Mesothelial cell of epicardium (in vitro differentiated cells): ENCODE data around the gene GLIPR1L2. TPM values are rescaled to one million over a fixed set of nuclear protein-coding genes. Genes with fewer than 3 reads are reported as not detected.

Experiments used
- DNase-seq, 2 experiments: peaks; one replicate each; pipeline ENCODE4 v3.0.0; 2021; ENCODE audit warnings: low spot score in 2 of 2; ENCODE audit not compliant: unreplicated experiment in 2 of 2
- H3K27ac Mint-ChIP-seq: 2 replicates; pipeline ENCODE4 v1.8.0; 2021; ENCODE audit warnings: mixed read lengths
- H3K27me3 Mint-ChIP-seq: 2 replicates; pipeline ENCODE4 v1.8.0; 2021; ENCODE audit warnings: low read depth, mixed read lengths
- H3K36me3 Mint-ChIP-seq: 2 replicates; pipeline ENCODE4 v1.8.0; 2021; ENCODE audit warnings: mixed read lengths
- H3K4me1 Mint-ChIP-seq: 2 replicates; pipeline ENCODE4 v1.8.0; 2021; ENCODE audit warnings: mixed read lengths
- H3K4me3 Mint-ChIP-seq: 2 replicates; pipeline ENCODE4 v1.8.0; 2021; ENCODE audit warnings: mild to moderate bottlenecking, moderate library complexity, mixed read lengths
- H3K9me3 Mint-ChIP-seq: 2 replicates; pipeline ENCODE4 v1.8.0; 2021; ENCODE audit warnings: mixed read lengths
- CTCF ChIP-seq: fragments of 200-600 bp; sonication (generic); IDR thresholded peaks from one replicate; pipeline ENCODE4 v1.5.0; 2021; ENCODE audit warnings: antibody characterized with exemption; ENCODE audit not compliant: unreplicated experiment
- total RNA-seq: library from RNA; stranded (reverse); gene quantifications from 3 replicates; pipeline ENCODE4 v1.2.1, GENCODE V29; 2021

Gene GLIPR1L2
- total RNA-seq, 1 donor from 2014 or later, result 0.89 TPM

- Mint-ChIP-seq H3K27ac (peak overlapping the region; percentile 97), H3K4me3 (peak overlapping the region; percentile 70), H3K4me1 (peaks cover 32% of the 10 kb centered on the region)
These were observed 89.1 kb downstream of the GLIPR1L2 start for GRCh38 chr12:75479963-75480461.

GRCh38 chr12:75480469-75480949 is 89.6 kb downstream of the GLIPR1L2 start, which contains the start of gene GLIPR1:
Gene GLIPR1, plus strand, starts transcription at chr12:75480755. Its CDS starts 126 bp downstream, at chr12:75480881.
- H3K36me3 Mint-ChIP-seq, result no peaks in the 10 kb centered on the region
- H3K9me3 Mint-ChIP-seq, result no peaks in the 10 kb centered on the region
- TF ChIP-seq CTCF, result no peak
- H3K27ac Mint-ChIP-seq, result peak within 1 kb of the TSS; percentile 97
- H3K4me1 Mint-ChIP-seq, result peaks cover 32% of the 10 kb centered on the region
- peak within 1 kb of the TSS; percentile 70 for H3K4me3 Mint-ChIP-seq
- H3K27me3 Mint-ChIP-seq, result no peaks in the 10 kb centered on the region
- peak in 1 of 2 experiments; percentile 40 for DNase-seq

More at GRCh38 chr12:75479963-75480461, 89.1 kb downstream of the GLIPR1L2 start:
- H3K27me3 Mint-ChIP-seq, result no peaks in the 10 kb centered on the region
- no peaks in the 10 kb centered on the region for H3K9me3 Mint-ChIP-seq
- H3K36me3 Mint-ChIP-seq, result no peaks in the 10 kb centered on the region
- DNase-seq, result no peak
- no peak for TF ChIP-seq CTCF

GRCh38 chr12:75481013-75481705 is 90.3 kb downstream of the GLIPR1L2 start:
- Mint-ChIP-seq H3K4me1 (peaks cover 32% of the 10 kb centered on the region), H3K27ac (peak overlapping the region; percentile 97), H3K4me3 (peak overlapping the region; percentile 70), H3K9me3 (no peaks in the 10 kb centered on the region), H3K36me3 (no peaks in the 10 kb centered on the region), H3K27me3 (no peaks in the 10 kb centered on the region)
- TF ChIP-seq CTCF, result no peak
- no peak for DNase-seq

- peak overlapping the region; percentile 72 for H3K27ac Mint-ChIP-seq
- H3K36me3 Mint-ChIP-seq, result no peaks in the 10 kb centered on the region
- peaks cover 32% of the 10 kb centered on the region for H3K4me1 Mint-ChIP-seq
- H3K4me3 Mint-ChIP-seq, result peak overlapping the region; percentile 70
- no peak for DNase-seq
- H3K9me3 Mint-ChIP-seq, result no peaks in the 10 kb centered on the region
- TF ChIP-seq CTCF, result no peak
- no peaks in the 10 kb centered on the region for H3K27me3 Mint-ChIP-seq
These were observed 90.9 kb downstream of the GLIPR1L2 start for GRCh38 chr12:75481774-75482173.

Other genes starting within 250 kb of the GLIPR1L2 start
- 0.97 to 1.6 TPM (median 1.4 TPM) in 3 replicates for gene KCNC2, start 181.2 kb upstream of the GLIPR1L2 start, total RNA-seq
- 19.7 to 21.5 TPM (median 21.3 TPM) in 3 replicates for gene CAPS2, start 60.8 kb upstream of the GLIPR1L2 start, total RNA-seq
- not detected in 3 replicates for gene GLIPR1L1, start 56.4 kb upstream of the GLIPR1L2 start, total RNA-seq
- gene GLIPR1, start 89.7 kb downstream of the GLIPR1L2 start, total RNA-seq, result 25.3 to 30.5 TPM (median 25.8 TPM) in 3 replicates
- 63.9 to 66.6 TPM (median 65.7 TPM) in 3 replicates for gene KRR1, start 120.5 kb downstream of the GLIPR1L2 start, total RNA-seq